ENCODE results near the gene BACH2.

DNA sequence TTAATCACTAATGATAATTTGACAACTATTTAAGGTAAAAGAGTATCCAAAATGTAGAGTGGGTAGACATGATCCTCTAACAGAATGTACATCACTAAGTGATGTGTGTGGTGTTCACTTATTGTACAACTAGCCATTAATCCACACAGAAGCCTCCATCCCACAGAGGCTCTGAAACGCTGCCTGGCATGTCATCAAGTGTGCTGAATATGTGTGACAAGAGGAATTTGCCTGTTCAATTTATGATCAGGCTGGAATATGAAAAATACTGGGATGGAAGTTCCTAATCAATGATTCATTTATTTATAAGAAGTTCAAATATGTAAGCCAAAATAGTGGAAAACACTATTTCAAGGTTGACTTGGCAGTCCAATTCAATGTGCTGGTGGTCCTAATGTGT is 72.4 kb downstream of the BACH2 start:
- TF ChIP-seq EP300 (IDR thresholded peaks at IDR 0.05; ENCODE audit: borderline replicate concordance in 1 of 2, control insufficient read depth in 1 of 2, low read depth in 2 of 2, low read length in 2 of 2), result no peak
- no peak for TF ChIP-seq ELK1 (IDR thresholded peaks at IDR 0.05; ENCODE audit: low read depth, low read length)
- TF ChIP-seq, protein P1, sequence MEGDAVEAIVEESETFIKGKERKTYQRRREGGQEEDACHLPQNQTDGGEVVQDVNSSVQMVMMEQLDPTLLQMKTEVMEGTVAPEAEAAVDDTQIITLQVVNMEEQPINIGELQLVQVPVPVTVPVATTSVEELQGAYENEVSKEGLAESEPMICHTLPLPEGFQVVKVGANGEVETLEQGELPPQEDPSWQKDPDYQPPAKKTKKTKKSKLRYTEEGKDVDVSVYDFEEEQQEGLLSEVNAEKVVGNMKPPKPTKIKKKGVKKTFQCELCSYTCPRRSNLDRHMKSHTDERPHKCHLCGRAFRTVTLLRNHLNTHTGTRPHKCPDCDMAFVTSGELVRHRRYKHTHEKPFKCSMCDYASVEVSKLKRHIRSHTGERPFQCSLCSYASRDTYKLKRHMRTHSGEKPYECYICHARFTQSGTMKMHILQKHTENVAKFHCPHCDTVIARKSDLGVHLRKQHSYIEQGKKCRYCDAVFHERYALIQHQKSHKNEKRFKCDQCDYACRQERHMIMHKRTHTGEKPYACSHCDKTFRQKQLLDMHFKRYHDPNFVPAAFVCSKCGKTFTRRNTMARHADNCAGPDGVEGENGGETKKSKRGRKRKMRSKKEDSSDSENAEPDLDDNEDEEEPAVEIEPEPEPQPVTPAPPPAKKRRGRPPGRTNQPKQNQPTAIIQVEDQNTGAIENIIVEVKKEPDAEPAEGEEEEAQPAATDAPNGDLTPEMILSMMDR (IDR thresholded peaks at IDR 0.05 in 2 of 3, conservative IDR thresholded peaks at IDR 0.05 in 1 of 3; ENCODE audit: control insufficient read depth in 2 of 3, extremely low read depth in 1 of 3, insufficient read depth in 1 of 3, low read depth in 3 of 3, low read length in 3 of 3), result no peak
- TF ChIP-seq E2F8 (IDR thresholded peaks at IDR 0.05; ENCODE audit: low read depth, partially characterized antibody), result no peak
